Endothelial cell of umbilical vein (primary cell): ENCODE measurements around the gene ADAM22. TPM values are rescaled to one million over a fixed set of nuclear protein-coding genes. Genes with fewer than 3 reads are reported as not detected.

Experiments
- BruUV-seq: library from RNA; stranded (reverse); fragments of 400-500 nt; replicated peaks from 2 replicates; lab custom pipeline; 2021; lab: Mats Ljungman, UMichigan
- CTCF ChIA-PET: fragments of 300-600, 350-600 bp; sonication (Branson Sonifier 250); formaldehyde crosslinking; loops from one replicate; lab custom pipeline; 2021; ENCODE audit warnings: antibody characterized with exemption, inconsistent platforms; lab: Charles Lee
- POLR2A ChIA-PET: fragments of 300-600, 350-600 bp; sonication (Branson Sonifier 250); formaldehyde crosslinking; loops from one replicate; lab custom pipeline; 2021; ENCODE audit warnings: antibody characterized with exemption, inconsistent platforms; lab: Charles Lee
- DNase-seq: peaks from one replicate; pipeline ENCODE4 v3.0.0-alpha.2; 2011; ENCODE audit warnings: low read depth, low spot score
- FAIRE-seq: peaks from 2 replicates; lab custom pipeline; 2011; peaks lifted over from hg19 to GRCh38; lab: Jason Lieb, UNC
- H2AFZ ChIP-seq: 2 replicates; pipeline ENCODE4 v1.6.0; 2012; ENCODE audit warnings: low read depth, low read length, control low read depth, inconsistent platforms
- H3K27ac ChIP-seq: 2 replicates; pipeline ENCODE4 v1.5.1; 2011; ENCODE audit warnings: low read depth, mild to moderate bottlenecking, control low read depth, low read length, moderate library complexity; ENCODE audit not compliant: insufficient read depth
- H3K27me3 ChIP-seq, 2 experiments: 2 replicates each; pipeline versions ENCODE4 v1.6.0 to v1.6.1; 2011; ENCODE audit warnings: low read length in 2 of 2, mixed read lengths in 1 of 2; ENCODE audit not compliant: control insufficient read depth in 2 of 2, insufficient read depth in 2 of 2
- H3K36me3 ChIP-seq, 2 experiments: 2 replicates in 1 of 2; 3 replicates in 1 of 2; pipeline ENCODE4 v1.5.1; 2011; ENCODE audit warnings: low read length in 2 of 2, mild to moderate bottlenecking in 1 of 2, moderate library complexity in 1 of 2; ENCODE audit not compliant: control insufficient read depth in 2 of 2, insufficient read depth in 2 of 2; ENCODE audit errors: extremely low read depth in 1 of 2
- H3K4me1 ChIP-seq: 3 replicates; pipeline ENCODE4 v1.5.1; 2011; ENCODE audit warnings: mild to moderate bottlenecking, low read length; ENCODE audit not compliant: control insufficient read depth, insufficient read depth; ENCODE audit errors: extremely low read depth
- H3K4me2 ChIP-seq: 2 replicates; pipeline ENCODE4 v1.6.1; 2011; ENCODE audit warnings: low read length, control low read depth, mixed read lengths; ENCODE audit not compliant: insufficient read depth
- H3K4me3 ChIP-seq, 3 experiments: fragments of 200-600 bp in 1 of 3; sonication (generic), shearing (Covaris generic) in 1 of 3; replicated peaks in 1 of 3; 2 replicates each; pipeline ENCODE4 v1.5.1; 2011 to 2016; ENCODE audit warnings: control low read depth in 3 of 3, low read length in 3 of 3, mild to moderate bottlenecking in 2 of 3, inconsistent platforms in 1 of 3, low read depth in 1 of 3, moderate library complexity in 1 of 3; ENCODE audit not compliant: insufficient read depth in 1 of 3
- H3K79me2 ChIP-seq: 2 replicates; pipeline ENCODE4 v1.6.0; 2012; ENCODE audit warnings: low read length, inconsistent platforms; ENCODE audit not compliant: control insufficient read depth, insufficient read depth
- H3K9ac ChIP-seq: replicated peaks from 2 replicates; pipeline ENCODE3; 2011; ENCODE audit warnings: low read length, control low read depth; ENCODE audit not compliant: insufficient read depth; ENCODE audit errors: extremely low read depth
- H3K9me1 ChIP-seq: replicated peaks from 3 replicates; pipeline ENCODE4 v1.6.0; 2011; ENCODE audit warnings: mild to moderate bottlenecking, low read length; ENCODE audit not compliant: control insufficient read depth, insufficient read depth; ENCODE audit errors: extremely low read depth
- H3K9me3 ChIP-seq: replicated peaks from 2 replicates; pipeline ENCODE4 v1.5.1; 2012; ENCODE audit warnings: low read length, inconsistent platforms; ENCODE audit not compliant: control insufficient read depth, insufficient read depth
- H4K20me1 ChIP-seq: replicated peaks from 2 replicates; pipeline ENCODE3; 2011; ENCODE audit warnings: mild to moderate bottlenecking, low read length; ENCODE audit not compliant: control insufficient read depth, insufficient read depth; ENCODE audit errors: extremely low read depth
- EZH2 ChIP-seq: IDR thresholded peaks from 2 replicates; pipeline ENCODE4 v1.6.1; 2012; ENCODE audit warnings: borderline replicate concordance, low read depth, mild to moderate bottlenecking, moderate library complexity, low read length, inconsistent platforms; ENCODE audit not compliant: severe bottlenecking
- FOS ChIP-seq: IDR thresholded peaks from 2 replicates; pipeline ENCODE4 v1.6.1; 2011; ENCODE audit warnings: mild to moderate bottlenecking, low read length, moderate library complexity, borderline replicate concordance; ENCODE audit not compliant: insufficient read depth
- GATA2 ChIP-seq: IDR thresholded peaks from 2 replicates; pipeline ENCODE4 v1.7.0; 2011; ENCODE audit warnings: low read depth, mild to moderate bottlenecking, moderate library complexity, mixed read lengths, low read length; ENCODE audit not compliant: insufficient read length, insufficient read depth
- JUN ChIP-seq: IDR thresholded peaks from 2 replicates; pipeline ENCODE4 v1.6.1; 2011; ENCODE audit warnings: borderline replicate concordance, low read depth; ENCODE audit not compliant: insufficient read length, insufficient read depth
- POLR2AphosphoS5 ChIP-seq: IDR thresholded peaks from 2 replicates; pipeline ENCODE4 v1.6.1; 2012; ENCODE audit warnings: low read depth, mild to moderate bottlenecking, control low read depth, low read length, moderate library complexity; ENCODE audit not compliant: insufficient read depth
- dilution Hi-C: fragments of 300-500 bp; cut with MboI; formaldehyde crosslinking; loops from one replicate; pipeline ENCODE4 v1.15.0; 2019; ENCODE audit warnings: low sequenced_read_pairs; ENCODE audit not compliant: extremely low pct_ligation_motif_present
- intact Hi-C: fragments of 100-400 bp; cut with micrococcal nuclease; formaldehyde crosslinking; loops from one replicate; pipeline ENCODE4 v1.10.0; 2022
- polyA plus RNA-seq, 4 experiments: library from polyadenylated mRNA; depleted of rRNA in 3 of 4; stranded (reverse) in 3 of 4; unstranded in 1 of 4; fragments of >200 nt; gene quantifications; 2 replicates each; pipeline versions ENCODE4 v1.2.1 to v1.2.3, GENCODE V29; 2011 to 2012; ENCODE audit warnings: missing spikeins in 1 of 4
- total RNA-seq: library from RNA; stranded (reverse); gene quantifications from 2 replicates; pipeline ENCODE4 v1.2.3, GENCODE V29; 2021
- TF ChIP-seq, protein P1 (sequence below): IDR thresholded peaks from 2 replicates; pipeline ENCODE4 v1.6.1; 2011; ENCODE audit not compliant: insufficient read depth, insufficient read length
- TF ChIP-seq, protein P2 (sequence below), 2 donors: IDR thresholded peaks; 1 replicate in 1 of 2; 2 replicates in 1 of 2; pipeline ENCODE4 v1.5.1; 2011; ENCODE audit warnings: low read length in 2 of 2, mild to moderate bottlenecking in 2 of 2, moderate library complexity in 2 of 2, control low read depth in 1 of 2, inconsistent platforms in 1 of 2, low read depth in 1 of 2; ENCODE audit not compliant: insufficient read depth in 1 of 2; ENCODE audit errors: extremely low read depth in 1 of 2

ADAM22 gene
- total and polyA plus RNA-seq, 2 donors (not counting 3 experiments of a cell fraction or from before 2014, with no cell fraction given): 0.33 to 0.53 TPM

DNA sequence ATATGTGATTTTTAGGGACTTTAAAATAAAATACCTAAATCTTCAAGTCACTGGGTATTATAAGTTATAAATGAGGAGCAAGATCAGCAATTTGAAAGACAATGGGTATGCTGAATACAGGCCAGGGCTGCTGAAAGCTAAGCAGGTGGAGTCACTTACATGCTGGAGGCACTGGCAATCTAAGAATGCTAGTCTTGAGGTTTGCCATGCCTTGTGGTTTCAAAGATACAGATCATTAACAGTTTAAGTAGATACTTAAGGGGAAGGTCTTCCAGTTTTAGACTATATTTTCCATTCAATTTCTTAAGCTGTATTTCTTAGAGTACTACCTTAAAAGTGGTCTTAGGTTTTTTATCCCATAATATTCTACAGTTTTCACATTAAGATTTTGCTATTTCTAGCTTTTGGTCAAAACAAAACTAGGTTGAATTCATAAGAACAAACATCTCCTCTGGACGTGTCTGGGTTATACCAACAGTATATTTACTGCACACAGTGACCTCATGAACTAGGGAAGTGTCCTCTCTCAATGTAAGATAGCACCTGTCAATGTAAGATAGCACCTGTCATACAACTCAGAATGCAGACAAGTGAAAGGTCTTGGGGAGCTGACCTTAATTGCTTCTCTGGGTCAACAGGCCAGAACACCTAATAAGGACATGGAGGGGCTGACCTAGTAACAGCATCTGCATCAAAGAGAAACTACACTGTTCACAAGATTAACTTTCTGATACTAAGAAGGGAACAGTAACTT lies 283.8 kb downstream of the ADAM22 start:
- Histone ChIP-seq H3K9me3 (no peaks in the 10 kb centered on the region), H3K4me3 (peak overlapping the region in 1 of 3 experiments; percentile 94), H3K9ac (peak overlapping the region; percentile 93), H3K27ac (peak overlapping the region; percentile 23), H3K79me2 (peaks cover 60% of the 10 kb centered on the region), H3K4me1 (peaks cover 13% of the 10 kb centered on the region), H3K9me1 (no peaks in the 10 kb centered on the region), H3K36me3 (peaks cover 13 to 15% of the 10 kb centered on the region in 2 experiments), H3K27me3 (no peaks in the 10 kb centered on the region), H3K4me2 (peak overlapping the region; percentile 93), H2AFZ (no peak overlapping the region), H4K20me1 (peaks cover 4% of the 10 kb centered on the region)
- ChIA-PET CTCF (interaction anchor here (1.0 to 1.7 kb wide), 2 partner anchors 9 to 48 kb away, joined by 3 to 4 read pairs; no protein-coding TSS in a partner anchor), POLR2A (no interaction called here)
- intact Hi-C loops: loop anchor here (1.0 to 10.0 kb wide), 3 partner anchors 283 to 591 kb away; partner anchors contain the start of genes ADAM22, DBF4, RUNDC3B and SLC25A40
- FAIRE-seq (no peak), DNase-seq (no peak)
- TF ChIP-seq, protein P1, sequence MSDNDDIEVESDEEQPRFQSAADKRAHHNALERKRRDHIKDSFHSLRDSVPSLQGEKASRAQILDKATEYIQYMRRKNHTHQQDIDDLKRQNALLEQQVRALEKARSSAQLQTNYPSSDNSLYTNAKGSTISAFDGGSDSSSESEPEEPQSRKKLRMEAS: no peak
- TF ChIP-seq GATA2: no peak
- TF ChIP-seq, protein P2, sequence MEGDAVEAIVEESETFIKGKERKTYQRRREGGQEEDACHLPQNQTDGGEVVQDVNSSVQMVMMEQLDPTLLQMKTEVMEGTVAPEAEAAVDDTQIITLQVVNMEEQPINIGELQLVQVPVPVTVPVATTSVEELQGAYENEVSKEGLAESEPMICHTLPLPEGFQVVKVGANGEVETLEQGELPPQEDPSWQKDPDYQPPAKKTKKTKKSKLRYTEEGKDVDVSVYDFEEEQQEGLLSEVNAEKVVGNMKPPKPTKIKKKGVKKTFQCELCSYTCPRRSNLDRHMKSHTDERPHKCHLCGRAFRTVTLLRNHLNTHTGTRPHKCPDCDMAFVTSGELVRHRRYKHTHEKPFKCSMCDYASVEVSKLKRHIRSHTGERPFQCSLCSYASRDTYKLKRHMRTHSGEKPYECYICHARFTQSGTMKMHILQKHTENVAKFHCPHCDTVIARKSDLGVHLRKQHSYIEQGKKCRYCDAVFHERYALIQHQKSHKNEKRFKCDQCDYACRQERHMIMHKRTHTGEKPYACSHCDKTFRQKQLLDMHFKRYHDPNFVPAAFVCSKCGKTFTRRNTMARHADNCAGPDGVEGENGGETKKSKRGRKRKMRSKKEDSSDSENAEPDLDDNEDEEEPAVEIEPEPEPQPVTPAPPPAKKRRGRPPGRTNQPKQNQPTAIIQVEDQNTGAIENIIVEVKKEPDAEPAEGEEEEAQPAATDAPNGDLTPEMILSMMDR (IDR thresholded peaks at IDR 0.05; ENCODE audit: extremely low read depth in 1 of 2, insufficient read depth in 1 of 2, low read depth in 1 of 2, low read length in 2 of 2): no peak
- TF ChIP-seq EZH2: no peak
- no peak for TF ChIP-seq FOS
- TF ChIP-seq JUN: no peak
- no peak for TF ChIP-seq POLR2AphosphoS5
- no TSS peak for BruUV-seq
- dilution Hi-C loops: no loop called here
